GM18505 (cell line): ENCODE data around the gene DRAP1.

Experiments used
- ATAC-seq: cut with Tn5 transposase; IDR thresholded peaks from one replicate; pipeline ENCODE4 v1.9.1; 2021; ENCODE audit not compliant: unreplicated experiment
- POLR2A ChIP-seq: IDR thresholded peaks from 4 replicates; pipeline ENCODE4 v1.6.1; 2011; ENCODE audit warnings: borderline replicate concordance; ENCODE audit not compliant: insufficient read depth, insufficient read length; ENCODE audit errors: extremely low read depth

Gene DRAP1

DNA sequence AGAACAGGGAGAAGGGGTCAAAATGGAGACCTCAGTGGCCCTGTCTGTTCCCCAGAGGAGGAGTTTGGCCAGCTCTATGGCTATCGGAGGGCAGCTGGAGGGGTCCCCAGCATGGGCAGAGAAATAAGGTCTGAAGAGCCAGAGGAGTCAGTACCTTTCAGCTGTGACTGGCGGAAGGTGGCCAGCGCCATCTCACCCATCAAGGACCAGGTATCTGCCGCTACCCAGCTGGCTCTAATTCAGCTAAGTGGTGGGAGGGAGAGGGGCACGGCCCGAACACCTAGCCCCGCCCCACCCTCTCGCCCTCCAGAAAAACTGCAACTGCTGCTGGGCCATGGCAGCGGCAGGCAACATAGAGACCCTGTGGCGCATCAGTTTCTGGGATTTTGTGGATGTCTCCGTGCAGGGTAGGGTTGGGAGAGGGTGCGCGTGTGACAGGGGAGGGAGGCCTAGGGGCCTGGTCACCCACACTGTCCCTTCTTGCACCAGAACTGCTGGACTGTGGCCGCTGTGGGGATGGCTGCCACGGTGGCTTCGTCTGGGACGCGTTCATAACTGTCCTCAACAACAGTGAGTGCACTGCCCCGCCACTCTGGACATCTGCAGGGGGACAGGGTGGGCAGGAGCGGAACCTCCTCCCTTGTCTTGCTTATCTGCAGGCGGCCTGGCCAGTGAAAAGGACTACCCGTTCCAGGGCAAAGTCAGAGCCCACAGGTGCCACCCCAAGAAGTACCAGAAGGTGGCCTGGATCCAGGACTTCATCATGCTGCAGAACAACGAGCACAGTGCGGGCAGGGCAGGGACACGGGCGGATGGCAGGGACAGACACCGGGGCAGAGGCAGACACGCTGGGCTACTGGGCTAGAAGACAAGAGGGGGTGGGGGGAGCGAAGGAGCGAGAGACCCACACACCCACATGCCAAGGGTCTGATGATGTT is 36.8 kb upstream of the DRAP1 start:
- TF ChIP-seq POLR2A: no peak
- no peak for ATAC-seq

DNA sequence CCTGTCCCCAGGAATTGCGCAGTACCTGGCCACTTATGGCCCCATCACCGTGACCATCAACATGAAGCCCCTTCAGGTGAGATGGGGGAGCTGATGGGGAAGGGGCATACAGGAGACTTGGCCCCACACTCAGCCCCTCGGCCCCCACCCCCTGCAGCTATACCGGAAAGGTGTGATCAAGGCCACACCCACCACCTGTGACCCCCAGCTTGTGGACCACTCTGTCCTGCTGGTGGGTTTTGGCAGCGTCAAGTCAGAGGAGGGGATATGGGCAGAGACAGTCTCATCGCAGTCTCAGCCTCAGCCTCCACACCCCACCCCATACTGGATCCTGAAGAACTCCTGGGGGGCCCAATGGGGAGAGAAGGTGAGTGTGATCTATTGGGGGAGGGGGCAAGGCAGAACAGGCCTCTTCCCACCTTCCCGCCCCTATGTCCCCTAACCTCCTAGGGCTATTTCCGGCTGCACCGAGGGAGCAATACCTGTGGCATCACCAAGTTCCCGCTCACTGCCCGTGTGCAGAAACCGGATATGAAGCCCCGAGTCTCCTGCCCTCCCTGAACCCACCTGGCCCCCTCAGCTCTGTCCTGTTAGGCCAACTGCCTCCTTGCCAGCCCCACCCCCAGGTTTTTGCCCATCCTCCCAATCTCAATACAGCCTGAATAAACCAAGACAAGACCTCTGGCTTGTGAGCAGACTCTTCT is 36.0 kb upstream of the DRAP1 start:
- TF ChIP-seq POLR2A: no peak
- no peak for ATAC-seq

DNA sequence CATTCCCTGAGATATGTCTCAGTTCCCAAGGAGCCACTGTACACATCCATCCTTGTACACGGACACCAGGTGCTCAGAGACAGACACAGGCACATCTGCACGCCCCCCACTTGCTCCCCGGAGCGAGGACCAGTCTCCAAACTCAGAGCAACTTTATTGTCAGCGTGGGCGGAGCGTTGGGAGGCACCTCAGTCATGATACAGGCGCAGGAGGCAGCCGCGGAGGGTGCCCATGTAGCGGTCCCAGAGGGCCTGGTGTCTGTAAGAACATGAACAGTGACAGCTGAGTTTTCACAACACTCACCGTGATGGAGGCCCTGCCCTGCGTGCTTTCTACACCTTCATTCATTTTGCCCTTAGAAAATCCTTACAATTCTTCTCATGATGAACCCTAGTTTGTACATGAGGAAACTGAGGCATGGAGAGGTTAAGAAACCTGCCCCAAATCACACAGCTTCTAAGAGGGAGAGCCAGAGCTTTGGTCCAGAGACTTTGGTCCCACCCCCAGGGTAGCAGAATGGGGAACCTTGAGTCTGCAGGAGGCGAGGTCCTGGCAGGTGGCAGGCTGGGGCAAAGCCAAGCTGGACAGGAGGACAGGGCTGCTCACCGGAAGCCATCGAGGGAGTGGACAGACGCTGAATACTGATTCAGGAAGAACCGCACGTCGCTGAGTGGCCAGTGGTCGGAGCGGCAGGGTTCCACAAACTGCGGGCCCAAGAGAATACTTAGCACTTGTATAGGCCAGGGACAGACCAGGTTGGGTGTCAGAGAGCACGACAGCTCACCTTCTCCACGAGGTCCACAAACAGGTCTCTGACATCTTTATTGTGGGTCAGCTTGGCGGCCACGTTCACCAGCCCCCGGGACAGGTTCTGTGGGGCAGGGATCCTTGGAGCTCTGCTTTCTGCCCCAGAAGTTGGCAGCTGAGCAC is 35.2 kb upstream of the DRAP1 start:
- no peak for TF ChIP-seq POLR2A
- ATAC-seq: no peak

DNA sequence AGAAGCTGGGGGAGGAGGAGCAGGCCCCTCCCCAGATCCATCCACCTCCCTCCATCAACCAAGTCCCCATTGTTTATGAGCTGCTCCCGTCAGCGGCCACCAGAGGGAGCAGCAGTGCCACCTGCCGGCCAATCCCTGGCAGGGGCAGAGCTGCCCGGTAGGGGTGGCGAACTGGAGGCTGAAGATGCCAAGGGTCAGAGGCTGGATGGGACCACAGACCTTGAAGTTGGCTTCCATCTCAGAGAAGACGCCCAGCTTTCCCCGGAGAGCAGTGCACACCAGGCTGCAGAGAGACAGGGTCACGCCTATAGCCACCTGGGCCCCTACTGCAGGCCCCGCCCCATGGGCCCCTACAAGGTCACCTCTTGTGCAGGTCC is 34.5 kb upstream of the DRAP1 start:
- TF ChIP-seq POLR2A: no peak
- ATAC-seq: no peak

DNA sequence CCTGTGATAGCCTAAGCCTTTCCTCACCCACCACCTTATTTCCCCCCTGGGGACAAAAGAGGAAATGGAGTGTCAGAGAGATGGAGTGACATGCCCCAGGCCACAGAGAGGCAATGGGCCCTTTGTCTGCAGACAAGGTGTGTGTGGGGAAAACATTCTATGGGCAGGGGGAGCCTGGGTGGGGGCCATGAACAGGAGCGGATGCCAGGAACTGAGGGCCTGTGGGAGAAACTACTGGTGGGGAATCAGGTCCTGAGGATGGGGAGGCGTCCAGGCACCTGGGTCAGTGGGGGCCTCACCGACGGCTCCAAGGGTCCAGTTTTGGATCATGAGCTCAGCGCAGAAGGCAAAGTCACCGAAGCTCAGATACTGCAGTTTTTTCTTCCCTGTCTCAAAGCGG is 34.0 kb upstream of the DRAP1 start:
- TF ChIP-seq POLR2A: no peak
- ATAC-seq: no peak

DNA sequence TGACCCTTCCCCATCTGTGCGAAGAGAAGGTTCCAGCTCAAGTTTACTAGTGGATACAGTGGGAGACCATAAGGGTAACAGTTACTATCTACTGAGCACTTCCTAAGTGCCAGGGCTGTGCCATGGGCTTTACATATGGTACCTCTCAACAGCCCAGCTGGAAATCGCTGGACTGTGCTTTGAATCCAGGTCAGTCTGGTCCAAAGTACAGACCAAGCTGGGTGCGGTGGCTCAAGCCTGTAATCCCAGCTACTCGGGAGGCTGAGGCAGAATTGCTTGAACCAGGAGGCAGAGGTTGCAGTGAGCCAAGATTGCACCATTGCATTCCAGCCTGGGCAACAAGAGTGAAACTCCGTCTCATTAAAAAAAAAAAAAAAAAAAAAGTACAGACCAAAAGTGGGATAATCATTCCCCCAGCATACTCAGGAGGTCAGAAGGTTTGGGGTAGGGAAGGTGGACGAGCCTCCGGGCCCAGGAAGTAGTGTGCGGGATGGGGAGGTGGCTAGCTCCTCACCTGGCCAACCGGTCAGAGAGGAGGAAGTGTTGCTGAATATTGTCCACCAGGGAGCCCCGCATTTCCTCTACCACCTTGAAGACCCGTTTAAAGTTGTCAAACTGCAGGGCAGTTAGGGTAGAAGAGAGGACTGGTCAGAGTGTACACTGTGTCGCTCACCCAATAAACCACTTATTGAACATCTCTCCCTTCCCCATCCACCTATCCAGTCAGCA is 33.3 kb upstream of the DRAP1 start:
- no peak for TF ChIP-seq POLR2A
- no peak for ATAC-seq

DNA sequence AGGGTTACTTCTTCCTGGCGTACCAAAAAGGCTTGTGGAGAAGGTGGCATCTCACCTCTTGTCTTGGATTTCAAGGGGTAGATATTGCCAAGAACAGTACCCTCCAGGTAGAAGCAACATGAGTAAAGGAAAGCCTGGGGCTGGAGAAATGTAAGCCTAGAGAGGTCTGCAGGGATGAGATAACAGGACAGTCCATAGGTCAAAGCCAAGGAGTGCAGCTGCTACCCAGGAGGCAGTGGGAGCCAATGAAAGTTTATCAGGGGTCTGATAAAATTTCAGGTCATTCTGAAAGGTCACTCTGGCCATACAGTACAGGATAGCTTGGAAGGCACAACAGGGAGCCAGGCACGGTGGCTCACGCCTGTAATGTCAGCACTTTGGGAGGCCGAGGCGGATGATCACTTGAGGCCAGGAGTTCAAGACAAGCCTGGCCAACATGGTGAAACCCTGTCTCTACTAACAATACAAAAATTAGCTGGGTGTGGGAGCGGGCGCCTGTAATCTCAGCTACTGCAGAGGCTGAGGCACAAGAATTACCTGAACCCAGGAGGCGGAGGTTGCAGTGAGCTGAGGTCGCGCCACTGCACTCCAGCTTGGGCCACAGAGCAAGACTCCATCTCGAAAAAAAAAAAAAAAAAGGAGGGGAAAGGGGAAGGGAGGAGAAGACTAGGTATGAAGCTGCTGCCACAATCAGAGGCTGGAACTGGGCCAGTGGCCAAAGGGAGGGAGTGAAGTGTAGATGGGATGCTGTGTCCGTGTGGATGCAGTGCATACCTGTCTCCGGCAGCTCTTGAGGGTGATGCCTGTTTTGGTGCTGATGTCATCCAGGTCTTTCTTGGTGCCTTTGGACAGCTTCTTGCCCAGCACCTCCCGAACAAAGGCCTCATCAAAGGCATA is 32.2 kb upstream of the DRAP1 start:
- ATAC-seq: no peak
- TF ChIP-seq POLR2A: no peak

DNA sequence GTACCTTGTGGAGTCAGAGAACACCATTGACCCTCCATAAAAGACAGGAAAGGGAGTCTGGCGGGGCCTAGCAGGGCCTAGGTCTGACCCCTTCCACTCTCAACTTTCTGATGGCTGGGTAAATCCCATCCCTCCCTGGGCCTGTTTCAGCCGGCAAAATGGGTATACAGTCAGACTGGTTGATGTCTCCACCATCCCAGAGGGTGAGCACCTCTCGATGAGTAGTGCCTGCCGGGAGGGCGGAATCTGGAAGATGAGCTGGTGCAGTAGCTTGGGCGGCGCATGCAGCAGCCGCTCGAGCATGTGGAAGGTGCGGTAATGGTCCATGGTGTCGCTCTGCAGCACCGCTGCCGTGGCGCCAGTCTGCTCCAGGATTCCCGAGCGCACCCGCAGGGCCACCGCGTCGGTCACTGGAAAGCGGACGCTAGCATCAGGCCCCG is 31.5 kb upstream of the DRAP1 start:
- no peak for TF ChIP-seq POLR2A
- ATAC-seq: no peak

DNA sequence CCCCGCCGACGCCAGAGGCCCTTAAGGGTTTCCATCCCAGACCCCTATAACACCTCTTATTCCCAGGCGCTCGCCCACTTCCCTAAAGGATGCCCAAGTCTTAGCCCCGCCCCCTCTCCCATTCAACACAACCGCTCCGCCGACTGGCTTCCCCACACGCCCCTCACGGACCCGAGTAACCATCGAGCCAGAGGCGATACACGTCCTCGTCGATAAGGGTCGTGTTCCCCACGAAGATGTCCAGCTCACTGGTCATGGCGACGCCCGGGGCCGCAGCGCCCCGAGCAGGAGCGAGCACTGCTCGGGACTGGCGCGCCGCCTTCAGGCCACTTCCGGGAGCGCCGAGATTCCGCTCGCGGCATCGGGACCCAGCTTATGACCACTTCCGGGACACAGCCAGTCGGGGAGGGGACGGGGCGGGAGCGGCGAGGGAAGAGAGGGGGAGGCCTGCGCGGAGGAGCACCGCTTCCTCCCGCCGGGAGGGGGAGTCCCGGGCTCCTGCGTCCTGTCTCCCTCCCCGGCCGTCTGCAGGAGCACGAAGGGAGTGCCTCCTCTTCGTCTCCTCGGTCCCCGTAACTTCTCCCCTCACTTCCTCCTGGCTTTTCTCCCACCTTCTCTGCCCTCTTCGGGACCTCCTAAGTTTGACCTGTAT is 30.9 kb upstream of the DRAP1 start, which contains the start of gene FIBP:
TSS of gene FIBP (minus strand) at position 309 of the 652 bp plus-strand sequence. CDS start at position 256, 53 bp downstream.
- ATAC-seq: peak; percentile 52
- peak; percentile 97 for TF ChIP-seq POLR2A

DNA sequence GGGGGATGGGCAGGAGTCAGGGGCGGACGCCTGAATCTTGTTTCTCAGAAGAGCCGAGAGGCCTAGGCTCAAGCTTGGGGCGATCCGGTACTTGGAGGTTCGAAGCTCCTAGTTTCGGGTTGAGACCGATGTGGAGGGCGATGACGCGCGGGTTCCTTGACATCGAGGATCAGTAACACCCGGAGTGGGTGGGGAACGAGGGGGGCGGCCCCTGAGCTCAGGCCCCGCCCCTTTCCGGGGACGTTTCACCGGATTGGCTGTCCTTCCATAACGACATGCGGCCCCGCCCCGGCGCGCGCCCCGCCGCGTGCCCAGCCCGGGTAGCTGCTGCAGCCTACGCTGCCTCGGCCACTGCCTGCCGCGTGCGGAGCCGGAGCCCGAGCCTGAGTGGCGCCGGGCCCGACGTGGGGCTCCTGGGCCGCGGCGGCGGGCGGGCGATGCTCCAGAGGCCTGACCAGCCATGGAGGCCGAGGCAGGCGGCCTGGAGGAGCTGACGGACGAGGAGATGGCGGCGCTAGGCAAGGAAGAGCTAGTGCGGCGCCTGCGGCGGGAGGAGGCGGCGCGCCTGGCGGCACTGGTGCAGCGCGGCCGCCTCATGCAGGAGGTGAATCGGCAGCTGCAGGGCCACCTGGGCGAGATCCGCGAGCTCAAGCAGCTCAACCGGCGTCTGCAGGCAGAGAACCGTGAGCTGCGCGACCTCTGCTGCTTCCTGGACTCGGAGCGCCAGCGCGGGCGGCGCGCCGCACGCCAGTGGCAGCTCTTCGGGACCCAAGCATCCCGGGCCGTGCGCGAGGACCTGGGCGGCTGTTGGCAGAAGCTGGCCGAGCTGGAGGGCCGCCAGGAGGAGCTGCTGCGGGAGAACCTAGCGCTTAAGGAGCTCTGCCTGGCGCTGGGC is 28.7 kb upstream of the DRAP1 start, which contains the start of gene CCDC85B:
TSS of gene CCDC85B (plus strand) at position 350 of the 895 bp plus-strand sequence. CDS start at position 461, 111 bp downstream.
- peak; percentile 44 for ATAC-seq
- peak; percentile 99 for TF ChIP-seq POLR2A
